ENCODE data around the gene ZNF292.
"Not testable (repeated sequence)": the region's sequence is repeated elsewhere in the genome, so short reads cannot be mapped to it uniquely, and the experiment has no call there.

The ZNF292 gene

DNA sequence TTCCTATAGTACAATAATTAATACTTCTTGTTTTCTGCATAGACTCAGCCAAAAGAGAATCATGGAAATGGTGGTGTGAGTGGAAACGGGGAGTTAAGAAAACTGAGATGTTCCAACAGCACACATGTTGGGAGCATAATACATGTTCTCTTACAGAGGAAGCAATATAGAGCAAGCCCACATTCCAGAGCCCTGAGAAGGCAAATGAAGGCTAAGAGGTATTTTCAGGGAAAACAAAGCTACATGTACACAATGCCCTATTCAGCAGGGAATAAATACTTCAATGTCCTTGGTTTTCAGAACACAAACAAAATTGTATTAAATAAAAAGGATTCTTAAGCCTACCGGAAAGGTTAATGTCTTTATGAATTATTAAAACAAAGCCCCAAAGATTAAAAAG lies 131.9 kb downstream of the ZNF292 start:
- H3K27ac ChIP-seq = no peak overlapping the region
- TF ChIP-seq, protein P1, sequence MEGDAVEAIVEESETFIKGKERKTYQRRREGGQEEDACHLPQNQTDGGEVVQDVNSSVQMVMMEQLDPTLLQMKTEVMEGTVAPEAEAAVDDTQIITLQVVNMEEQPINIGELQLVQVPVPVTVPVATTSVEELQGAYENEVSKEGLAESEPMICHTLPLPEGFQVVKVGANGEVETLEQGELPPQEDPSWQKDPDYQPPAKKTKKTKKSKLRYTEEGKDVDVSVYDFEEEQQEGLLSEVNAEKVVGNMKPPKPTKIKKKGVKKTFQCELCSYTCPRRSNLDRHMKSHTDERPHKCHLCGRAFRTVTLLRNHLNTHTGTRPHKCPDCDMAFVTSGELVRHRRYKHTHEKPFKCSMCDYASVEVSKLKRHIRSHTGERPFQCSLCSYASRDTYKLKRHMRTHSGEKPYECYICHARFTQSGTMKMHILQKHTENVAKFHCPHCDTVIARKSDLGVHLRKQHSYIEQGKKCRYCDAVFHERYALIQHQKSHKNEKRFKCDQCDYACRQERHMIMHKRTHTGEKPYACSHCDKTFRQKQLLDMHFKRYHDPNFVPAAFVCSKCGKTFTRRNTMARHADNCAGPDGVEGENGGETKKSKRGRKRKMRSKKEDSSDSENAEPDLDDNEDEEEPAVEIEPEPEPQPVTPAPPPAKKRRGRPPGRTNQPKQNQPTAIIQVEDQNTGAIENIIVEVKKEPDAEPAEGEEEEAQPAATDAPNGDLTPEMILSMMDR (conservative IDR thresholded peaks at IDR 0.05) = no peak

DNA sequence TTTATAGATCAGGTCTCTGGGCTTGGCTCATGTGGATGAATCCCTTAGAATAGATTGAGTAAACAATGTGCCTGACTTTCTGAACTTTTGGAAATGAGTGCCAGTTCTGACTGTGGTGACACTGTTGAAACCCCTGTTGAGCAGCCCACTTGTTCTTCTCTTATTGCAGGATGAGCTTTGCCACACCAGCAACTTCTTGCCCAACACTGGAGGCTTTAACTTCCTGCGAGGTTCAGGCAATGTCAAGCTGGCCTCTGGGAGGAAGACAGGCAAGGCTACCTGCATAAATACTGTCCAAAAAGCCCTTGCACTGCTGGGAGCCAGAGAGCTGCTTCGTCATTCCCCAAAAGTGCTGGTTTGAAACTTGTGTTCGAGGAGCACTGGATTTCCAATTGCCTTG lies 134.2 kb downstream of the ZNF292 start:
- H3K27ac ChIP-seq = no peak overlapping the region
- TF ChIP-seq, protein P1 (conservative IDR thresholded peaks at IDR 0.05) = no peak
- no peak for TF ChIP-seq ZFX (IDR thresholded peaks at IDR 0.05)

DNA sequence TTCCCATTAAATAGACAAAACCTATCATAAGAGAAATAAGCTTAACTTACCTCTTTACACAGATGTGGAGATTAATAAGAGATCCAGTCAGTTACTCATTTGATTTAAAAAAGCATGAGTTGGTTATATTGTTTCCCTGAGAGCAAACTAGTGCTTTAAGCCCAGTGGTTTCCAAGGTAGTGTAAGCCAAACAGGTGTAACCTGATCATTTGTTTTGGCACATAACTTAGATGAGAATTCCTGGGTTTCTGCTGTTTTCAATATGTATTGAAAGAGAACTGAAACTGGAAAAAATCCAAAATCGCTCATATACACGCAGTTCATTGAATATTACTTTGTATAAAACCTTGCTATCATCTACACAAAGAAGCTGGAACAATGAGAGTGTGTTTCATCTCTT lies 136.5 kb downstream of the ZNF292 start:
- TF ChIP-seq, protein P1 (conservative IDR thresholded peaks at IDR 0.05) = no peak
- no peak for TF ChIP-seq ZFX (IDR thresholded peaks at IDR 0.05)
- no peak overlapping the region for H3K27ac ChIP-seq

DNA sequence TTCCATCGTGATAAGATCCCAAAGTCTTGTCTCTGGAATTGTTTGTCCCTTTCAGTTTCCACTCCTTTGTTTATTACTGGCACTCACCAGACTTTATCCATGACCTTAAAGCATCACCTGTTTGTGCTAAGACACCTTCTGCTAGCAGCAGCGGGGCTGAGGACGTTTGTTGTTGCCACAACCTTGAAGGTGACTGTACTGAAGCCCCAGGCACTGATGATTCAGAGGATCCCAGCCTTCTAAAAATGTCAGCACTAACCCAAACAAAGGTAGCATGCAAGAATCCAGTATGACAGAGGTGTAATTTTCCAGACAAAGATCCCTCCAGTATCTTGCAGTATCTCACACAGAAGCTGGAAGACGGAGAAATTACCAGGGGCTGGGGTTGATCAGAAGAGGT lies 138.2 kb downstream of the ZNF292 start:
- no peak overlapping the region for H3K27ac ChIP-seq
- TF ChIP-seq ZFX (IDR thresholded peaks at IDR 0.05) = no peak
- TF ChIP-seq, protein P1 (conservative IDR thresholded peaks at IDR 0.05) = no peak

DNA sequence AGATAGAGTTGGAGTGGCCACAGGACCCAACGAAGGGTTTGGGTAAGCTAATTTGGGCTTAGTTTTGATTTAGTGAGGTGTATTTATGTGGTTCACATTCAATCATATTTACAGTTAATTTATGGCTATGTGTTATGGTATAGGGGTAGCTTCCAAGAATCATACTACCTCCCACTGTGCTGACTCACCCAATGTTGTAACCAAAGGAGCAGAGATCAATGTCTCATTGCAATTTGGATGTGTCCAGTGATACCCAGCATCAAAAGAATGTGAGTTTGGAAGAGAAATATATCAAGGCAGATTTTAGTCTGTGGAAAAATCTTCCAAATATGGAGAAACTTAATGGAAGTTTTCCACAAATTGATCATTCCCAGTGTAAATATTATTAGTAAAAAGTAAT lies 141.8 kb downstream of the ZNF292 start:
- TF ChIP-seq, protein P1 (conservative IDR thresholded peaks at IDR 0.05) = no peak
- no peak for TF ChIP-seq ZFX (IDR thresholded peaks at IDR 0.05)
- H3K27ac ChIP-seq = no peak overlapping the region

DNA sequence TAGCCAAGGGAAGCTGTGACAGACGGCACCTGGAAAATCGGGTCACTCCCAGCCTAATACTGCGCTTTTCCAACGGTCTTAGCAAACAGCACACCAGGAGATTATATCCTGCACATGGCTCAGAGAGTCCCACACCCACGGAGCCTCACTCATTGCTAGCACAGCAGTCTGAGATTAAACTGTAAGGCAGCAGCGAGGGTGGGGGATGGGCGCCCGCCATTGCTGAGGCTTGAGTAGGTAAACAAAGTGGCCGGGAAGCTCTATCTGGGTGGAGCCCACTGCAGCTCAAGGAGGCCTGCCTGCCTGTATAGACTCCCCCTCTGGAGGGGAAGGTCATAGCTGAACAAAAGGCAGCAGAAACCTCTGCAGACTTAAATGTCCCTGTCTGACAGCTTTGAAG lies 145.9 kb downstream of the ZNF292 start:
- H3K27ac ChIP-seq = not testable (repeated sequence)

DNA sequence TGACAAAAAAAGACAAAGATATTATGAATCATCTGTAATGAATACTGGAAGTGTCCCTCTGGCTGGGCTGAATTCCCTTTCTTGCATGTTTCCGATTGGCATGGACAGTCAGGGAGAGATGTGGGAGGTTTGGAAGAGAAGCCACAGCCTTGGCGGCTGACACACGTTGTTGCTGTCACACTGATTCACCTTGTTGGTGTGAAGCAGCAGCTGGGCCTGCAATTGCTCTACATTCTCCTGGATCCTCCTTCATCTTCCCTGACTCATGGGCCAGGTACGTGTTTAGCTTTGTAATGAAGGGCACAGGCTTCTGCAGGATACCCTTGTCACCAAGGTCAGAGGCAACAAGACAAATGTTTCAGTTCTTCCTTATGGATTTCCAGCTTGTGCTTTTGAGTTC lies 153.6 kb downstream of the ZNF292 start:
- TF ChIP-seq, protein P1 (conservative IDR thresholded peaks at IDR 0.05) = no peak
- TF ChIP-seq ZFX (IDR thresholded peaks at IDR 0.05) = no peak
- no peak overlapping the region for H3K27ac ChIP-seq

DNA sequence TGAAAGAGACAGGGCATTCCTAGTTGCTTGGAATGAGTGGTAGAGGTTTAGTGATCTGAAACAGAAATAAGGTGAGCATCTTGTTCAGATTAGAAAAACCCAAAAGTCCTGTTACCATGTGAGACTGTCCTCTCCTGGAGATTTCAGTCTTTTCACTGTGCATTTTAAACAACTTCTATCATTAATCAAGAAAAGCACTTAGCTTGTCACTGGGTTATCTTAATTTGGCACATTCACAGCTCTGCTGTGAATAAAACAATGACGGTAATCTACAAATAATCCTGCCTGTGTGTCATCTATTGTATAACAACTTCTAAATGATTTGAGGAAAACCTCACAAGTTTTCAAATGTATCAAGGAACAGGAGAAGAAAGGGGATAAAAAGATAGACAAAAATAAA lies 157.5 kb downstream of the ZNF292 start:
- TF ChIP-seq, protein P1 (conservative IDR thresholded peaks at IDR 0.05) = no peak
- no peak for TF ChIP-seq ZFX (IDR thresholded peaks at IDR 0.05)
- H3K27ac ChIP-seq = no peak overlapping the region
